ENCODE data around the gene SLC6A16.

SLC6A16 gene

GRCh38 chr19:49357186-49357585, 32.2 kb upstream of the SLC6A16 start:
- DNase-seq (ENCODE audit: low read depth): no peak
- no peak overlapping the region for H3K4me3 ChIP-seq (ENCODE audit: control insufficient read depth, low read depth, low read length)
- no peak for TF ChIP-seq CTCF (IDR thresholded peaks at IDR 0.05; ENCODE audit: control insufficient read depth, insufficient read depth, low read depth, low read length, missing control alignments)

- TF ChIP-seq CTCF (IDR thresholded peaks at IDR 0.05; ENCODE audit: control insufficient read depth, insufficient read depth, low read depth, low read length, missing control alignments): no peak
- H3K4me3 ChIP-seq (ENCODE audit: control insufficient read depth, low read depth, low read length): no peak overlapping the region
- no peak for DNase-seq (ENCODE audit: low read depth)
Measured at GRCh38 chr19:49356382-49356781, 31.4 kb upstream of the SLC6A16 start.

GRCh38 chr19:49355909-49356353, 30.9 kb upstream of the SLC6A16 start:
- DNase-seq (ENCODE audit: low read depth): no peak

GRCh38 chr19:49349567-49349966, 24.6 kb upstream of the SLC6A16 start:
- H3K4me3 ChIP-seq (ENCODE audit: control insufficient read depth, low read depth, low read length): no peak overlapping the region
- no peak for TF ChIP-seq CTCF (IDR thresholded peaks at IDR 0.05; ENCODE audit: control insufficient read depth, insufficient read depth, low read depth, low read length, missing control alignments)
- DNase-seq (ENCODE audit: low read depth): no peak

More at GRCh38 chr19:49355909-49356353, 30.9 kb upstream of the SLC6A16 start:
- no peak overlapping the region for H3K4me3 ChIP-seq (ENCODE audit: control insufficient read depth, low read depth, low read length)
- TF ChIP-seq CTCF (IDR thresholded peaks at IDR 0.05; ENCODE audit: control insufficient read depth, insufficient read depth, low read depth, low read length, missing control alignments): no peak

- DNase-seq (ENCODE audit: low read depth): no peak
- no peak overlapping the region for H3K4me3 ChIP-seq (ENCODE audit: control insufficient read depth, low read depth, low read length)
- TF ChIP-seq CTCF (IDR thresholded peaks at IDR 0.05; ENCODE audit: control insufficient read depth, insufficient read depth, low read depth, low read length, missing control alignments): no peak
Measured at GRCh38 chr19:49348305-49349189, 23.6 kb upstream of the SLC6A16 start.

- peak; percentile 47 for DNase-seq (ENCODE audit: low read depth)
- no peak overlapping the region for H3K4me3 ChIP-seq (ENCODE audit: control insufficient read depth, low read depth, low read length)
Measured at GRCh38 chr19:49347835-49348234, 22.8 kb upstream of the SLC6A16 start.

More at GRCh38 chr19:49347835-49348234, 22.8 kb upstream of the SLC6A16 start:
- peak; percentile 35 for TF ChIP-seq CTCF (IDR thresholded peaks at IDR 0.05; ENCODE audit: control insufficient read depth, insufficient read depth, low read depth, low read length, missing control alignments)

Data from AG09309 (cell line).